Measurements from ENCODE around the gene PLEKHG2. TPM values are rescaled to one million over a fixed set of nuclear protein-coding genes. Genes with fewer than 3 reads are reported as not detected.

PLEKHG2 gene
- total and polyA plus RNA-seq, 9 of the 15 experiments (the other 6 are each of a cell fraction or from before 2014, with no cell fraction given) = 0.98 to 45.7 (median 9.8) TPM

- TF ChIP-seq CHAMP1 (IDR thresholded peaks at IDR 0.05) (no peak), ZFP36 (IDR thresholded peaks at IDR 0.05; ENCODE audit: low read depth, low read length, partially characterized antibody) (peak; percentile 82), PTBP1 (IDR thresholded peaks at IDR 0.05; ENCODE audit: low read depth, low read length) (peak; percentile 68; the same call in 1 of the 2 replicates), AFF1 (IDR thresholded peaks at IDR 0.05; ENCODE audit: low read depth in 1 of 2, partially characterized antibody in 2 of 2) (peak in 1 of 2 experiments; percentile 86), C11orf30 (IDR thresholded peaks at IDR 0.05; ENCODE audit: low read depth) (no peak), BHLHE40 (IDR thresholded peaks at IDR 0.05; ENCODE audit: low read length) (peak; percentile 99), XRCC3 (IDR thresholded peaks at IDR 0.05) (no peak), BDP1 (IDR thresholded peaks at IDR 0.05; ENCODE audit: insufficient read depth, insufficient read length) (peak; percentile 76)
- TF ChIP-seq, protein P1, sequence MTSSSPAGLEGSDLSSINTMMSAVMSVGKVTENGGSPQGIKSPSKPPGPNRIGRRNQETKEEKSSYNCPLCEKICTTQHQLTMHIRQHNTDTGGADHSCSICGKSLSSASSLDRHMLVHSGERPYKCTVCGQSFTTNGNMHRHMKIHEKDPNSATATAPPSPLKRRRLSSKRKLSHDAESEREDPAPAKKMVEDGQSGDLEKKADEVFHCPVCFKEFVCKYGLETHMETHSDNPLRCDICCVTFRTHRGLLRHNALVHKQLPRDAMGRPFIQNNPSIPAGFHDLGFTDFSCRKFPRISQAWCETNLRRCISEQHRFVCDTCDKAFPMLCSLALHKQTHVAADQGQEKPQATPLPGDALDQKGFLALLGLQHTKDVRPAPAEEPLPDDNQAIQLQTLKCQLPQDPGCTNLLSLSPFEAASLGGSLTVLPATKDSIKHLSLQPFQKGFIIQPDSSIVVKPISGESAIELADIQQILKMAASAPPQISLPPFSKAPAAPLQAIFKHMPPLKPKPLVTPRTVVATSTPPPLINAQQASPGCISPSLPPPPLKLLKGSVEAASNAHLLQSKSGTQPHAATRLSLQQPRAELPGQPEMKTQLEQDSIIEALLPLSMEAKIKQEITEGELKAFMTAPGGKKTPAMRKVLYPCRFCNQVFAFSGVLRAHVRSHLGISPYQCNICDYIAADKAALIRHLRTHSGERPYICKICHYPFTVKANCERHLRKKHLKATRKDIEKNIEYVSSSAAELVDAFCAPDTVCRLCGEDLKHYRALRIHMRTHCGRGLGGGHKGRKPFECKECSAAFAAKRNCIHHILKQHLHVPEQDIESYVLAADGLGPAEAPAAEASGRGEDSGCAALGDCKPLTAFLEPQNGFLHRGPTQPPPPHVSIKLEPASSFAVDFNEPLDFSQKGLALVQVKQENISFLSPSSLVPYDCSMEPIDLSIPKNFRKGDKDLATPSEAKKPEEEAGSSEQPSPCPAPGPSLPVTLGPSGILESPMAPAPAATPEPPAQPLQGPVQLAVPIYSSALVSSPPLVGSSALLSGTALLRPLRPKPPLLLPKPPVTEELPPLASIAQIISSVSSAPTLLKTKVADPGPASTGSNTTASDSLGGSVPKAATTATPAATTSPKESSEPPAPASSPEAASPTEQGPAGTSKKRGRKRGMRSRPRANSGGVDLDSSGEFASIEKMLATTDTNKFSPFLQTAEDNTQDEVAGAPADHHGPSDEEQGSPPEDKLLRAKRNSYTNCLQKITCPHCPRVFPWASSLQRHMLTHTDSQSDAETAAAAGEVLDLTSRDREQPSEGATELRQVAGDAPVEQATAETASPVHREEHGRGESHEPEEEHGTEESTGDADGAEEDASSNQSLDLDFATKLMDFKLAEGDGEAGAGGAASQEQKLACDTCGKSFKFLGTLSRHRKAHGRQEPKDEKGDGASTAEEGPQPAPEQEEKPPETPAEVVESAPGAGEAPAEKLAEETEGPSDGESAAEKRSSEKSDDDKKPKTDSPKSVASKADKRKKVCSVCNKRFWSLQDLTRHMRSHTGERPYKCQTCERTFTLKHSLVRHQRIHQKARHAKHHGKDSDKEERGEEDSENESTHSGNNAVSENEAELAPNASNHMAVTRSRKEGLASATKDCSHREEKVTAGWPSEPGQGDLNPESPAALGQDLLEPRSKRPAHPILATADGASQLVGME (CRISPR knock-in tag; IDR thresholded peaks at IDR 0.05) = 0 out of 2 replicates have a peak, but pooled peaks have one; percentile 35
- TF ChIP-seq, protein P2, sequence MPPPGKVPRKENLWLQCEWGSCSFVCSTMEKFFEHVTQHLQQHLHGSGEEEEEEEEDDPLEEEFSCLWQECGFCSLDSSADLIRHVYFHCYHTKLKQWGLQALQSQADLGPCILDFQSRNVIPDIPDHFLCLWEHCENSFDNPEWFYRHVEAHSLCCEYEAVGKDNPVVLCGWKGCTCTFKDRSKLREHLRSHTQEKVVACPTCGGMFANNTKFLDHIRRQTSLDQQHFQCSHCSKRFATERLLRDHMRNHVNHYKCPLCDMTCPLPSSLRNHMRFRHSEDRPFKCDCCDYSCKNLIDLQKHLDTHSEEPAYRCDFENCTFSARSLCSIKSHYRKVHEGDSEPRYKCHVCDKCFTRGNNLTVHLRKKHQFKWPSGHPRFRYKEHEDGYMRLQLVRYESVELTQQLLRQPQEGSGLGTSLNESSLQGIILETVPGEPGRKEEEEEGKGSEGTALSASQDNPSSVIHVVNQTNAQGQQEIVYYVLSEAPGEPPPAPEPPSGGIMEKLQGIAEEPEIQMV (tag; conservative IDR thresholded peaks at IDR 0.05; ENCODE audit: low read depth) = peak; percentile 55; the same call in 1 of the 2 replicates
- TF ChIP-seq, protein P3, sequence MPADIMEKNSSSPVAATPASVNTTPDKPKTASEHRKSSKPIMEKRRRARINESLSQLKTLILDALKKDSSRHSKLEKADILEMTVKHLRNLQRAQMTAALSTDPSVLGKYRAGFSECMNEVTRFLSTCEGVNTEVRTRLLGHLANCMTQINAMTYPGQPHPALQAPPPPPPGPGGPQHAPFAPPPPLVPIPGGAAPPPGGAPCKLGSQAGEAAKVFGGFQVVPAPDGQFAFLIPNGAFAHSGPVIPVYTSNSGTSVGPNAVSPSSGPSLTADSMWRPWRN (IDR thresholded peaks at IDR 0.05; ENCODE audit: low read depth) = no peak; the same call in 1 of the 2 replicates
Measured at GRCh38 chr19:39412100-39412866, at the start of gene PLEKHG2 (continued).
